ENCODE results near the gene SIX5.

Gene SIX5

GRCh38 chr19:45781214-45782161, 12.4 kb upstream of the SIX5 start:
- in situ Hi-C loops (cut with MboI; ENCODE audit: low sequenced_read_pairs, unreplicated experiment): no loop called here
- TF ChIP-seq, protein P1, sequence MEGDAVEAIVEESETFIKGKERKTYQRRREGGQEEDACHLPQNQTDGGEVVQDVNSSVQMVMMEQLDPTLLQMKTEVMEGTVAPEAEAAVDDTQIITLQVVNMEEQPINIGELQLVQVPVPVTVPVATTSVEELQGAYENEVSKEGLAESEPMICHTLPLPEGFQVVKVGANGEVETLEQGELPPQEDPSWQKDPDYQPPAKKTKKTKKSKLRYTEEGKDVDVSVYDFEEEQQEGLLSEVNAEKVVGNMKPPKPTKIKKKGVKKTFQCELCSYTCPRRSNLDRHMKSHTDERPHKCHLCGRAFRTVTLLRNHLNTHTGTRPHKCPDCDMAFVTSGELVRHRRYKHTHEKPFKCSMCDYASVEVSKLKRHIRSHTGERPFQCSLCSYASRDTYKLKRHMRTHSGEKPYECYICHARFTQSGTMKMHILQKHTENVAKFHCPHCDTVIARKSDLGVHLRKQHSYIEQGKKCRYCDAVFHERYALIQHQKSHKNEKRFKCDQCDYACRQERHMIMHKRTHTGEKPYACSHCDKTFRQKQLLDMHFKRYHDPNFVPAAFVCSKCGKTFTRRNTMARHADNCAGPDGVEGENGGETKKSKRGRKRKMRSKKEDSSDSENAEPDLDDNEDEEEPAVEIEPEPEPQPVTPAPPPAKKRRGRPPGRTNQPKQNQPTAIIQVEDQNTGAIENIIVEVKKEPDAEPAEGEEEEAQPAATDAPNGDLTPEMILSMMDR (IDR thresholded peaks at IDR 0.05; ENCODE audit: borderline replicate concordance, control extremely low read depth, extremely low read depth, insufficient read depth, missing control alignments): no peak
- DNase-seq (ENCODE audit: low spot score): no peak

DNA sequence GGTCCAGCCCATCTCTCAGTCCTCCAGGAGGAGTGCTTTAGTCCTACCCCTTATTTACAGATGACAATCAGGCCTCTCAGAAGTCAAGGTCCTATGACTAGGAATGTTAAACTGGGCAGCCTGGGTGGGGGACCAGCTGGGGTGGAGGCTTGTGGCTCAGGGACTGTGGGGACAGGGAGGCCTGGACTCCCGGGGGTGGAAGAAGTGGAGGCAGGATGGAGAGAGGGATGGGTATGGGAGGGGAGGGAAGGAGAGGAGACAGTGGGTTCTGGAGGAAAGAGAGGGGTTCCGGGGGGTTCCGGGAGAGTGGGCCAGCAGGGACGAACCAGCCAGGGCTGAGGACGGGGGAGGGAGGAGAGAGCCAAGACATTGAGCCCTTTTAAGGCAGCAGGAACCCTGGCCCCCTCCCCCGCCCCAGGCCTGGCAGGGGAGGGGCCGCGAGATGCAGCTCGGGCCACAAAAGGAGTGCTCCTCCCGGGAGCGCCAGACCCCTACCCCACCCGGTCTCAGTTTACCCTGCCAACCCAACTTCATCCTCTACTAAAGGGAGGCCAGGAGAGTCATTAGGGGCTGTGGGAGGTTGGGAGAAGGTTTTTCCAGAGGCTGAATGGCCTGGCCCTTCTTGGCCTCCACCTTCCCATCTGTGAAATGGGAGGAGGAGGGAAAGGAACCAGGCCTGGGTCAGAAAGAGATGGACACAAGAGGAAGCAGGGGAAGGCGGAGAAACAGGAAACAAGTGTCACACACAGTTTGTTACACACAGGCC, 11.6 kb upstream of the SIX5 start:
- in situ Hi-C loops (cut with MboI; ENCODE audit: low sequenced_read_pairs, unreplicated experiment): no loop called here
- TF ChIP-seq, protein P1 (IDR thresholded peaks at IDR 0.05; ENCODE audit: borderline replicate concordance, control extremely low read depth, extremely low read depth, insufficient read depth, missing control alignments): no peak
- no peak for DNase-seq (ENCODE audit: low spot score)

DNA sequence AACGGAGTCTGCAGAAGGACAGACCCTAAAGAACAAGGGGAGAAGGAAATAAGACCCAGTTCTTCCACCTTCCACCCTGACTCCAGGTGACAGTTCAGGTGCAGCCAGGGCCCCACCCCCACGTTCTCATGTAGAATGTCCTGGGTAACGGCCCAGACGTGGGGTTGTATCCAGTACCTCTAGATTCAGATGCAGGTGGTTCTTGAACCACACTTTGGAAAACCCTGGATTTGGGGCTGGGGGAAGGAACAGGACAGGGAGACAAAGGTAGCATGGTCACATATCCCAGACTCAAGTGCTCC, 11.0 kb upstream of the SIX5 start:
- TF ChIP-seq, protein P1 (IDR thresholded peaks at IDR 0.05; ENCODE audit: borderline replicate concordance, control extremely low read depth, extremely low read depth, insufficient read depth, missing control alignments): no peak
- DNase-seq (ENCODE audit: low spot score): no peak
- in situ Hi-C loops (cut with MboI; ENCODE audit: low sequenced_read_pairs, unreplicated experiment): no loop called here

DNA sequence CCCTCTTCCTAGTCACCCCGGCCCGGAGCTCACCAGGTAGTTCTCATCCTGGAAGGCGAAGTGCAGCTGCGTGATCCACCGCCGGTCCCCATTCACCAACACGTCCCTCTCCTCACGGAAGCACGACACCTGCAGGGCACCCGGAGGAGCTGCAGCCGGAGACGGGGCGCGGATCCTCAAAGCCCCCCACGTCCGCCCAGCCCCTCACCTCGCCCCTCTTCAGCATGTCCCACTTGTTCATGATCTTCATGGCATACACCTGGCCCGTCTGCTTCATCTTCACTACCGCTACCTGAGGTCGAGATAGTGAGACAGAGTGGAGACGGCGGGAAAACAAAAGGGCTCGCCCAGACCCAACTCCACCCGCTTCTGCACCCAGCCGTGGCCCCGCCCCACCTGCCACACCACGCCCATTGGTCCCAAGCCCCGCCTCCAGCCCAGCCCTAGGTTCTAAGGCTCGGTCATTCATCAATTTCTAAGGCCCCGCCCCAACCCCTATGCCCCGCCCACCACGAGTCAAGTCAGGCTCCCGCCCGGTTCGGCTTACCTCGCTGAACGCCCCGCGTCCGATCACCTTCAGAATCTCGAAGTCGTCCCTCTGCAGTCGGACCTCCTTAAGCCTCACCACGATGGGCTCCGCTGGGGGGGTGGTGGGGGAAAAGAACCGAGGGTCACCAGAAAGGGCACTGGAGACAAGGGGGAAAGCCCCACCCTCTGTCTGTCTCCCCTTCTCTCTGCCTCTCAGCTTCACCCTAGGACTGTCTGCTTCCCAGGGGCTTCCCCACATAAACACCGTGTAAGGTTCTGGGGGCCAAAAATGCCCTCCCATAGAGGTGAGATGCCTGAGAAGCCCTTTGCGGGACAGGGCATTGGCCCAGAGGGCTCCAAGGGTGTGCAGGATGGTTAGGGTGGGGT, 10.4 kb upstream of the SIX5 start:
- TF ChIP-seq, protein P1 (IDR thresholded peaks at IDR 0.05; ENCODE audit: borderline replicate concordance, control extremely low read depth, extremely low read depth, insufficient read depth, missing control alignments): peak; percentile 64
- peak; percentile 97 for DNase-seq (ENCODE audit: low spot score)
- in situ Hi-C loops (cut with MboI; ENCODE audit: low sequenced_read_pairs, unreplicated experiment): no loop called here

- in situ Hi-C loops (cut with MboI; ENCODE audit: low sequenced_read_pairs, unreplicated experiment): no loop called here
- TF ChIP-seq, protein P1 (IDR thresholded peaks at IDR 0.05; ENCODE audit: borderline replicate concordance, control extremely low read depth, extremely low read depth, insufficient read depth, missing control alignments): no peak
These were observed 9.1 kb upstream of the SIX5 start for GRCh38 chr19:45778010-45778661.

More at GRCh38 chr19:45778010-45778661, 9.1 kb upstream of the SIX5 start:
- DNase-seq (ENCODE audit: low spot score): no peak

All from GM13976 (cell line).